ENCODE data around the gene CRY1. TPM values are rescaled to one million over a fixed set of nuclear protein-coding genes. Genes with fewer than 3 reads are reported as not detected.

Gene CRY1
- total and polyA plus RNA-seq, 9 of the 15 experiments (the other 6 are each of a cell fraction or from before 2014, with no cell fraction given), result 8.7 to 33.3 (median 25.2) TPM

GRCh38 chr12:106978035-106978800 lies 115.1 kb downstream of the CRY1 start (continued):
- TF ChIP-seq NR2C1 (IDR thresholded peaks at IDR 0.05), result peak; percentile 47; the same call in 1 of the 2 replicates
- peak; percentile 45; the same call in 1 of the 2 replicates for TF ChIP-seq NR2C1 (tag; IDR thresholded peaks at IDR 0.05)
- TF ChIP-seq ZNF592 (IDR thresholded peaks at IDR 0.05), result 0 out of 2 replicates have a peak, but pooled peaks have one; percentile 48
- TF ChIP-seq PBX2 (CRISPR knock-in tag; IDR thresholded peaks at IDR 0.05; ENCODE audit: low read depth), result no peak
- TF ChIP-seq PBX2 (tag; conservative IDR thresholded peaks at IDR 0.05; ENCODE audit: low read depth), result 0 out of 2 replicates have a peak, but pooled peaks have one; percentile 15
- TF ChIP-seq EP300 (IDR thresholded peaks at IDR 0.05; ENCODE audit: low read length), result 0 out of 2 replicates have a peak, but pooled peaks have one; percentile 26
- TF ChIP-seq SMAD3 (CRISPR knock-in tag; conservative IDR thresholded peaks at IDR 0.05), result 0 out of 2 replicates have a peak, but pooled peaks have one; percentile 10
- TF ChIP-seq ZNF639 (CRISPR knock-in tag; conservative IDR thresholded peaks at IDR 0.05 in 1 of 2, IDR thresholded peaks at IDR 0.05 in 1 of 2), result 0 out of 4 replicates have a peak, but pooled peaks of 1 of the 2 experiments have one; percentile 28
- no peak for TF ChIP-seq PYGO2 (tag; IDR thresholded peaks at IDR 0.05)
- TF ChIP-seq SOX6 (IDR thresholded peaks at IDR 0.05), result peak; percentile 46; the same call in 1 of the 2 replicates
- peak; percentile 57; the same call in 1 of the 2 replicates for TF ChIP-seq ZNF395 (CRISPR knock-in tag; IDR thresholded peaks at IDR 0.05)
- TF ChIP-seq CXXC5 (CRISPR knock-in tag; IDR thresholded peaks at IDR 0.05), result peak; percentile 23
- no peak for TF ChIP-seq ZNF77 (CRISPR knock-in tag; IDR thresholded peaks at IDR 0.05)
- TF ChIP-seq MIER1 (IDR thresholded peaks at IDR 0.05; ENCODE audit: low read depth), result no peak
- peak; percentile 91 for TF ChIP-seq NFIC (IDR thresholded peaks at IDR 0.05)
- TF ChIP-seq SMAD4 (CRISPR knock-in tag; conservative IDR thresholded peaks at IDR 0.05), result 0 out of 2 replicates have a peak, but pooled peaks have one; percentile 24
- 0 out of 2 replicates have a peak, but pooled peaks have one; percentile 35 for TF ChIP-seq DPF2 (IDR thresholded peaks at IDR 0.05)
- TF ChIP-seq ELF1 (tag; IDR thresholded peaks at IDR 0.05), result 0 out of 2 replicates have a peak, but pooled peaks have one; percentile 47

All from K562 (cell line).